ENCODE data around the gene FAM210A. TPM values are rescaled to one million over a fixed set of nuclear protein-coding genes. Genes with fewer than 3 reads are reported as not detected.

The FAM210A gene
- total and polyA plus RNA-seq, 2 experiments from 2014 or later = 17.2 to 17.9 TPM

GRCh38 chr18:13703899-13704298, 22.5 kb downstream of the FAM210A start (continued):
- TF ChIP-seq REST (IDR thresholded peaks at IDR 0.05; ENCODE audit: unreplicated experiment) (no peak), STAT1 (IDR thresholded peaks at IDR 0.05; ENCODE audit: unreplicated experiment) (no peak), CTCF (conservative IDR thresholded peaks at IDR 0.05; ENCODE audit: low read depth in 2 of 2) (no peak), JUNB (IDR thresholded peaks at IDR 0.05; ENCODE audit: unreplicated experiment) (no peak), ZNF331 (CRISPR knock-in tag; IDR thresholded peaks at IDR 0.05; ENCODE audit: low read depth) (no peak)

GRCh38 chr18:13700153-13700552, 26.2 kb downstream of the FAM210A start:
- H3K36me3 ChIP-seq (ENCODE audit: insufficient read depth) = peaks cover 8% of the 10 kb centered on the region
- H2AFZ ChIP-seq = no peak overlapping the region
- no peak overlapping the region for H3K4me3 ChIP-seq
- no peaks in the 10 kb centered on the region for H3K27me3 ChIP-seq (ENCODE audit: insufficient read depth)
- H4K20me1 ChIP-seq (replicated peaks; ENCODE audit: insufficient read depth) = no peaks in the 10 kb centered on the region
- H3K9me3 Mint-ChIP-seq = peaks cover 73% of the 10 kb centered on the region
- DNase-seq (ENCODE audit: low spot score) (no peak), ATAC-seq (no peak)
- no peak overlapping the region for H3K27ac Mint-ChIP-seq
- 0 out of 2 replicates have a peak, but pooled peaks cover 6% of the 10 kb centered on the region for H3K9me2 ChIP-seq (ENCODE audit: insufficient read depth)
- H3F3A ChIP-seq (replicated peaks; ENCODE audit: low read depth) = no peaks in the 10 kb centered on the region
- no peak overlapping the region for H3K27ac ChIP-seq (ENCODE audit: low read depth)
- H3K27me3 Mint-ChIP-seq (ENCODE audit: insufficient read depth, low read depth, poor library complexity) = no peaks in the 10 kb centered on the region
- H3K79me2 ChIP-seq (replicated peaks; ENCODE audit: insufficient read depth) = peaks cover 81% of the 10 kb centered on the region
- H3K4me1 ChIP-seq (ENCODE audit: insufficient read depth) = no peaks in the 10 kb centered on the region
- no peak overlapping the region for H3K4me2 ChIP-seq
- peaks cover 65% of the 10 kb centered on the region for H3K36me3 Mint-ChIP-seq (ENCODE audit: low read depth)
- H3K4me3 Mint-ChIP-seq = no peak overlapping the region
- no peaks in the 10 kb centered on the region for H3K4me1 Mint-ChIP-seq
- TF ChIP-seq ZNF114 (CRISPR knock-in tag; IDR thresholded peaks at IDR 0.05) (no peak), POLR2AphosphoS5 (IDR thresholded peaks at IDR 0.05; ENCODE audit: low read depth) (no peak), EZH2 (IDR thresholded peaks at IDR 0.05; ENCODE audit: low read depth, unreplicated experiment) (no peak), CREB1 (CRISPR knock-in tag; IDR thresholded peaks at IDR 0.05; ENCODE audit: low read depth) (no peak), JUNB (IDR thresholded peaks at IDR 0.05; ENCODE audit: unreplicated experiment) (no peak), ETS1 (IDR thresholded peaks at IDR 0.05) (no peak), EZH2phosphoT487 (IDR thresholded peaks at IDR 0.05; ENCODE audit: unreplicated experiment) (no peak), STAT1 (IDR thresholded peaks at IDR 0.05; ENCODE audit: unreplicated experiment) (no peak), ZNF331 (CRISPR knock-in tag; IDR thresholded peaks at IDR 0.05; ENCODE audit: low read depth) (no peak), ZNF462 (CRISPR knock-in tag; IDR thresholded peaks at IDR 0.05) (no peak)

Data from GM23338 (cell line).